ENCODE data around the gene ERI3.

Gene ERI3

DNA sequence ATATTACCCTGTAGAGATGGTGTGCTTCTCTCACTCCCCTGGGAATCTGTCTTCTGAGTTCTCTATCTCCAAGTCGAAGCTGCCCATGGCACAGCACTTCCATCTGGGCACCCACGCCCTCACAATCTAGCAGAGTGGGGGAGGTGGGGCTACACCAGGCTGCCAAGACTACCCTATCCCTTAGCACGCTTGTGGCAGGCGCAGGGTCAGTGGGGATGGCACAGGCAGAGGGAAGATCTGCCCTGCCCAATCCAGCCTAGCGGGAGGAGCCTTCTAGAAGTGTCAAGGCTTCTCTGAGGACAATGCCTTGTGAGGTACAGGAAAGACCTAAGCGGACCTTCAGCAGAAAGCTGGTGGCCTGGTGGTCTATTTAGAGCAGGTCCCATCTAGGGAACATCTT, 92.6 kb downstream of the ERI3 start:
- DNase-seq (ENCODE audit: low read depth), result no peak

- DNase-seq (ENCODE audit: low read depth), result no peak
Observed at GRCh38 chr1:44261962-44262361, 93.1 kb downstream of the ERI3 start.

DNA sequence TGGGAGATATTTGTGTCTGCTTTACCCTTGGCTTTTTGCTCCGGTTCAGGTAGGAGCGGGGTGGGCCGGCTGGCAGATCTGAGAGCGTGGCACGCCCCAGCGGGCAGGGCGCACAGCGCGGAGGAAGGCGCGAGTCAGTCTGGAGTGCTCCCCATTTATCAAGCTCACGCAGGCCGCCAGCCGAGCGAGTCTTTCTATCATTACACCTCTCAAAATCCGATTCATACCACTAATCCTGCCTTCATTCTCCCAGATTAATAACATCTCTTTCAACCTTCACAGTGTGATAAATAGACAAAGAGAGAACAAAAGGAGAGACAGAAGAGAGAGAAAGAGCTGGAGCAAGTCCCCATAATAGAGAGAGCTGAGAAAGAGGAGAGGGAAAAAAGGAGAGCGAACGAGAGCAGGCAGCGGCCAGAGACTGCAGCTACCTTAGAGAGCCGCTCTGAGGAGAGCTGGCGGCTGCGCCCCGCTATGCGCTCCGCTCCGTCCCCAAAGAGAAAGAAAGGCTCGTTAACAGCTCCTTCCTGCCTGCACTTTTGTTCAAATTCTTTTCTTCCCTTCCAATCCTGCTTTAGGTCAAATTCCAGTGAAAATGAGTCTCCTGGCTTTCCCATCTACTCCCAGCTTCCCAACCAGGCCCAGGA, 93.8 kb downstream of the ERI3 start:
- no peak for DNase-seq (ENCODE audit: low read depth)

DNA sequence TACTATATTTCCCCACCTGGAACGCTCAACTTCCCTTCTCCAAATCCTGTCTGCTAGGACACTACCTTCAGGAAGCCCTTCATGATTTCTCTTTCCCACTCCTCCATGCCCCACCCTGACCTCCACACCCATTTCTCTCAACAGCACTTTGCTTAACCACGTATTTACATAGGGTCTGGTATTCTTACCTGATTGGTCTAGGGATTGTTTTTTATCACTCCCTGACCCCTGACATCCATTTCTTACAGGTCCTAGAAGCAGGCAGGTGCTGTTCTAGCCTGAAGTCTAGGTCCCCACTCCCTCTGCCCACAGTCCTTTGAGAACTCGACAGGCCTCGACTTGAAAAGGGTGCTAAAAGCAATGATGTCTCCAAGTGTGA, 94.3 kb downstream of the ERI3 start:
- no peak for DNase-seq (ENCODE audit: low read depth)

DNA sequence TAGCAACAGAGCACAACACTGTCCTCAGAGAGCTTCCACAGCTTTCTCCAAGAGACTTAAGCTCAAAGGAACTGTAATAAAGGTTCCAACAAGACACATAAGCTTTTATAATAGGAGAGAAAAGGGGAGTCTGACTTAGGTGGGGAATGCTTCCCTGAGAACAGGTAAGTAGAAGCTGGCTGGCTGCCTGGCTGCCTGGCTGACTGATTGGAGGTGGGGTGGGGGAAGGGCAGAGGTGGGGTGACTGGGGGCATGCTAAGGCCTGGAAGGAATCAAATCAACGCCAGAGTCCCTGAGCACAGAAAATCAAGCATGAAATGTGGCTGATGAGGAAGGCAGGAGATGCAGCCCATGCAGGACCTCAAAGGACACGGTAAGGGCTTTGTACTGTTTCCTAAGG, 96.0 kb downstream of the ERI3 start:
- DNase-seq (ENCODE audit: low read depth), result no peak

DNA sequence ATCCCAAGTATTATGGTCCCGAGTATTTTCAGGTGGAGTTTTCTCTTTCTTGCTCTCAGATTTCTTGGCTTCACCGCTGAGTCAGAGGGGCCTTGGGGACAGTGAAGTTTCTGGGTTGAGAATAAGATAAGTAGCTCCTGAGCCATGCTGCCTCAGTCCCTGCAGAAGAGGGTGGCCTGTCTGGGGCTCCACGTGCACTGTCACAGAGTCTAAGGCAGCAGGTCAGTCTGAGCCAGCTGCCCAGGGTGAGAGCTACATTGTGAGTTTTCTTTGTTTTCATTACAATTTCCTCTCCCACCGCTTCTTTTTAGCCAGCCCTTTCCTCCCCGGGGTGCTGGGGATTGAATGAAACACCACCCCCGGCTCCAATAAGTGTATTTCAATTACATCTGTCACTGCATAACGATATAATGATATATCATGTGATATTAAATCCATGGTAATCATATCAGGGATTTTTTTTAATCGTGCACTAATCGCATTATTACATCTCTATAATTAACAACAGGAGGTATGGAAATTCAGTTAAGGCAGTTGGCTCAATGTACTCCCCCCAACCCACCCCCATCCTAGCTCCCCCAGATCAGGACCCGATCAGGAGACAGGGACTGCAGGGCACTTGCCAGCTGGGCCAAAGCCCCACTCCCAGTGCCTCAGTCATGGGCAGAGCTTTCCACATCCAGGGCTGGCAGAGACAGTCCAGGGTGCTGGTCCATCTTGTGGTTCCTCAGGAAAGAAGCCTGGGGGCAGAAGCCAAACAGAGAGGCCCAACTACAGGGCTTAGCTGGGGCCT, 98.1 kb downstream of the ERI3 start:
- no peak for DNase-seq (ENCODE audit: low read depth)

DNA sequence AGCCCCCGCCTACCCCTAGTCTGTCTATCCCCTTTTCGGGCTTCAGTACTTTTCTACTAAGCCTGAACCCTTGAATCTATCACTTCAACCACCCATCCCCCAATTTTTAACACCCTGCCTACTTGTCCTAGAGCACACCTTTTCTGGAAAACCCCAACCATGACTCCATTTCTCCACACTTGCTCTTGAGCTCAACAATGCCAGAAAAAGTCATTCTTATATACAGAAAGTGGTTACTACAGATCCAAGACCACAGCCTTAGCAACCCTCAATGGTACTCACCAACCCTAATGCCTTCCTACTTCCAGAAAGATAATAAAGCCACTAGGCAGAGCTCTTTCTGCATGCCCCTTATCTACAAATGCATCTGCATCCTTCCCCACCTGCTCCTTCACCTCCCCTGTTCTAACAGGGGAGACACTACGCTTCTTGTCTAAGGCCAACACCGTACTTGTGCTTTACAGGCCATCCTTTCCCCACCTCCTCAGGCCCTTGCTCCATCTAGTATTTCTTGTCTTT, 100.6 kb downstream of the ERI3 start:
- DNase-seq (ENCODE audit: low read depth), result no peak

DNA sequence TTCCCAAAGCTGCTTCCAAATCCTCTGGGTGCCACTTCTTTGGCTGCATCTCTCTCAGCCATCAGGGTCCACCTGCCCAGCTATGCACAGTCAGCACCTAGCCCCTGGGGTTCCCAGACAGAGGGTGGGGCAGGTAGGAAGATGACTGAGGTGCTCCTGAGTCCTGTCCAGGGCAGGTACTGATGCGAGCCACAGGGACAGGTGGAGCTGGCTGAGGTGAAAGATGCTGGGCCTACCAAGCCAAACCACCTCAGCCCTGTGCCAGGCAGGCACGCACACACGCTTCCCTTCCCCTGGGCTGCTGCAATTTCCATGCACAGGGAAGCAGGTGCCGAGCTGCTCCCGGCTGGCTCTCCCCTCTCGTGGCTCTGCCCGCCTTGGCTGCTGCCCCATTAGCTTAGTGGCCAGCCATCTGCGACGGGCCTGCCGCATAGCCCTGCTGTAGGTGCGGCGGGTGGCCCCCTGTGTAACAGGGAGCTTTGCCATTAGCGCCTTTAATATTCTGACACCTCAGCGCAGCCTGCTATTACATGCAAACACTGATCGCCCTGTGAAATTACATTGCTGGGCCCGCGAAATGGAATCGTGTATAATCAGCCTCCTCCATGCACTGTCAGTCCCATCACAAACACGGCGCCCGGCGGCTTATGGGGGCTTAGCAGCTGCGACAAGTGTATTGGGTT, 102.9 kb downstream of the ERI3 start:
- no peak for DNase-seq (ENCODE audit: low read depth)

DNA sequence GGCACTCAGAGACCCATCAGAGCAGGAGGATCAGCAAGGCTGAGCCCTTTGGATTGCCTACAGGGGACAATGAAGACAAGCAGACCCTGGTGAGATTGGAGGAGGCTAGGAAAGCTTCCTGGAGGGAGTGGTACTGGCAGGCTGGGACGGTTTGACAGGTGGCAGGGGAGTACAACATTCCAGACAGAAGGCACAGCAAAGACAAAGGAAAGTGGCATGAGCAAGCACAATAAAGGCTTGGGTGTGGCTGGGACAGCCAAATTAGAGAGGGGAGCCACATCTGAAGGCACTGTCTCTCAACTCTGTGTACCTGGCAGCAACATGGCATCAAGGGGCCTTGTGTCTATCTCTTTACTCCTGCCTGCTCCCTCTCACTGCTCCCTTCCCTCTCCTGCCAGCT, 103.6 kb downstream of the ERI3 start:
- no peak for DNase-seq (ENCODE audit: low read depth)

GRCh38 chr1:44250068-44250781, 104.8 kb downstream of the ERI3 start:
- DNase-seq (ENCODE audit: low read depth), result no peak

DNA sequence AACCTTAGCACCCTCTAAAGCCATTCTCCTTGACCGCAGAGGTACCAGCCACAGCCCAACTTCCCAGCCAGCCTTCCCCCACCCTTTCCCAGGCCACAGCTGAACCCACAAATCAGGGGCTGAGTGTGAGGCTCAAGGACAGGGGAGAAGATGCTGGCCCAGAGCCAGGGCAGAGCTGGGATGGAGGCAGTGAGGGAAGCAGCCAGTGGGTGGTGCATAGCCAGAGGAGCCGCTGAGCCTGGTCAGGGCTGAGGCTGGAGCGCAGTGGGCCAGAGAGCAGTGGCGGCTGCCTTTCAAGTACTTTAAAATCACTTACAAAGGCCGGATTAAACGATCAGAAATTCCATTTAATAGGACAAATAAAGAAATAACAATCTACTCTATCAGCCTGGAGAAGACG, 105.5 kb downstream of the ERI3 start:
- DNase-seq (ENCODE audit: low read depth), result no peak

DNA sequence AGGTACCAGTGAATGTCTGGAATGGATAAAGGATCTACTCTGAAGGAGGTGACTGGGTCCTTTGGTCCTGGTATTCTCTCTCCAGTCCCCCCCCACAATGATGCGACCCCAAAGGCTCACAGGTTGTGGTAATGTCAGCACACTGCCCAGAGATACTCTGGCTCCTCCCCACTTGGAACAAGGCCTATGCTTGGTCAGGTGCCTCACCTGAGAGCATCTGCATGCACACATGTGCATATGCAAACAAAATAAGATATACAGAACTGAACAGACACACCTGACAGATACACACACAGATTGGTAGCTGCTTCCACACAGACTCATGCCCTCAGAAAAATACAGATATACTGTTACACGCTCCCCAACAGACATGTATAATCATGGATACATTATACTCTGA, 108.3 kb downstream of the ERI3 start:
- DNase-seq (ENCODE audit: low read depth), result no peak

DNA sequence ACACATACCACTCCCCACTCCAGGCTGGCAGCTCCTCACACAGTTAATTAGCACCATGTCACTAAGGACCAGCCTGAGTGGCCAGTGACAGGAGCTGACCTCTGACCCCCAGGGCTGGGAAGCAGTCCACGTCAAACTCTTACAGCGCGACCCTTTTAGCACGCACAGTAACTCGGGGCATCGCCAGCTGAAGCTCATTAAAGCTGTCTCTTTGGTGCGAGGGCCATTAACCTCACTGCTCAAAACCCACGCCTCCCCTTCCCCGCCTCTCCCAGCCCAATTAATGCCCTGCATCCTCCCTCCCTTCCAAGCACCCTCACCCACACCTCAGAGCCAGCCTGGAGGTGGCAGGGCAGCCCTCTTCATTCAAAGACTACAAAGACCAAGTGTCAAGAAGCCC, 110.1 kb downstream of the ERI3 start:
- no peak for DNase-seq (ENCODE audit: low read depth)

- no peak for DNase-seq (ENCODE audit: low read depth)
Observed at GRCh38 chr1:44243782-44244495, 111.1 kb downstream of the ERI3 start.

DNA sequence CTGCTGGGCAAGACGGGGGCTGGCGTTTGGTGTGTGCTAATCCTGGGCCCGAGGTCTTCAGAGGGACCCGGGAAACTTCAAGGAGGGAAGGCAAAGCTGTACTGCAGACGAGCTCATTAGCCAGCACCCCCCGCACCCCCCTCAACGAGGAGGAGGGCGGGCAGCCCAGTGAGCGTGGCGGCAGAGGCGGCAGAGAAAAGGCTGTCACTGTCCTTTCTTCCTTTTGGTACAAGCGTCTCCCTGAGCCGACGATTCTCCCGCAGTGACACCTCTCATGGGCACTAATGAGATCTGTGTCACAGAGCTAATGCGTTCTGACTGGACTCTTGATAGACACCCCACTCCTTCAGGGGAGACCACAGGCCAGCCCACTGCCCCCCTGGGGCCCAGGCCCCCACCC, 112.3 kb downstream of the ERI3 start:
- DNase-seq (ENCODE audit: low read depth), result no peak

DNA sequence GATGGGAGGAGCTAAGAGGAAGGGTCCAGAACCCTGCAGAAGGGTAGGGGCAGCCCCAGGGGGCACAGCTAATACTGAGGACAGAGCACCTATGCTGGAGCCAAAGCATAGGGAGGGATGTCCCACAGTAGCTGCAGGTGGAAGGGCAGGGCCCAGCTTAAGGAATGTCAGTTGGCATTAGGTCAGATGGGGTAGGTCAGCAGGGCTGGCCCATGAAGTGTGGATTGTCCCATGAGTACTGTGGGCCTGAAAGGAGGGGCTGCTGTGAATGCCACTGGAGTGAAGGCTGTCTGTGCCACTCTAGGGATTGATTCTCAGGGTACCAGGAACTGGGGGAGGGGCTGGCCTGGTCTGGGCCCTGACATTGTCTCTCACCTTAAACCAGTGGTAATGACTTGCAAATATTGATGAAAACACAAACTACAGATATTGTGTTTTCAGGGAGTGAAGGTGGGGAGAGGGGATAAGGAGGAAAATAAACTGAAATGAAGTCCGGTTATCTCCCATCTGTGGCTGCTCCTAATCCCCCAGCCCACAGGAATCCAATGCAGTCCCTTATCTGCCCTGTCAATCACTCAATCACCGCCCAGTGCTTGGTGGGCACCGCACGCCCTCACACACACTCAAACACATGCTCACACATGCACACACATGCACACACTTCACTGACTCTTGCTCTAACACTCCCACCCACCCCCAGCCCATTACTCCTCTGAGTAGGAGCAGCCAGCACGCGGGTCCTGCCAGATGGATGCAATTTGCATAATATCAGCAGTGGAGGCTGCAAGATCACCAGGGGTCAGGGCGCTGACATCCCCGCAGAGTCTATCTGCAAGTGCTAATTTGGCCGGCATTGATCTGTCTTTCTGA, 114.0 kb downstream of the ERI3 start:
- no peak for DNase-seq (ENCODE audit: low read depth)

DNA sequence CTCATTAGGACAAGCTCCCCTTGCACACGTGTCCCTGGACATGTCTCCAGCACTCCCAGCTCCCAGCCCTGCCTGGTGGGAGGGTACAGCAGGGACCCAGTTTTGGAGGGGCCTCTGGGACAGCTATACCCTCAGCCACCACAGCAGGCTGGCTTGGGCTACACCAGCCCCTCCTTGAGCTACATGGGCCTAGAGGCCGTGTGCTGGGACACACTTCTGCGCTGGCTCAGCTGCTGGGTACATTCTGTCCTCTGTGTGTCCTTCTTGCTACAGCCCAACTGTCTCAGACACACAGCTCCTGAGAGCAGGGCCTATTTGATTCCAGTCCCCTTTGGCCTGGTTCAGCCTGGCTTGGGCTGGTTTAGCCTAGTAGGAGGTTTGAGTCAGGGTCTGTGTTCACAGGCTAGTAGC, 115.1 kb downstream of the ERI3 start:
- no peak for DNase-seq (ENCODE audit: low read depth)

GRCh38 chr1:44239331-44239960, 115.6 kb downstream of the ERI3 start:
- no peak for DNase-seq (ENCODE audit: low read depth)

GRCh38 chr1:44238660-44239059, 116.4 kb downstream of the ERI3 start:
- no peak for DNase-seq (ENCODE audit: low read depth)

GRCh38 chr1:44237721-44238457, 117.2 kb downstream of the ERI3 start:
- DNase-seq (ENCODE audit: low read depth), result peak; percentile 82

Data from GM04504 (cell line).